IPS-NIHi7 (cell line): ENCODE results near the gene CASP4.
"Not testable (repeated sequence)": the region's sequence is repeated elsewhere in the genome, so short reads cannot be mapped to it uniquely, and the experiment has no call there.

ENCODE experiments used
- DNase-seq: peaks from one replicate; pipeline ENCODE4 v3.0.0; 2012; ENCODE audit warnings: mixed read lengths; ENCODE audit errors: extremely low spot score

CASP4 gene

DNA sequence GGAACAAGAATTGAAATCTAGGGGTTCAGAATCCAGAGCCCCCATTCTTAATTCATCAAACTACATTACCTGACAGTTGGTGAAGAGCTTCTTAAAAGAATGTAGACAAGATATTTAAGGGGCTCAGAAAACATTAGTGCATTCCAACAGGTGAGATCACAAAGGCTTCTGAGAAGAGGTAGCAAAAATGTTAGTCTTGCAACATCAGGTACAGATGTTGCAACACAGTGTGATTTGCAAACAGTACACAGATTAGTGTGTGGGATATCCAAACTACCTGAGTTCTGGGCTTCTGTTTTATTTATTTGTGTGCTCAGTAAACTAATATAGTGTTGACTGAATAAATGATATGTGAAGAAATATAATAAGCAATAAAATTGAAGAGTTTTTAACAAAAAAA is 11.8 kb downstream of the CASP4 start:
- no peak for DNase-seq

- peak; percentile 34 for DNase-seq
Measured at GRCh38 chr11:104946907-104947306, 21.5 kb downstream of the CASP4 start.

DNA sequence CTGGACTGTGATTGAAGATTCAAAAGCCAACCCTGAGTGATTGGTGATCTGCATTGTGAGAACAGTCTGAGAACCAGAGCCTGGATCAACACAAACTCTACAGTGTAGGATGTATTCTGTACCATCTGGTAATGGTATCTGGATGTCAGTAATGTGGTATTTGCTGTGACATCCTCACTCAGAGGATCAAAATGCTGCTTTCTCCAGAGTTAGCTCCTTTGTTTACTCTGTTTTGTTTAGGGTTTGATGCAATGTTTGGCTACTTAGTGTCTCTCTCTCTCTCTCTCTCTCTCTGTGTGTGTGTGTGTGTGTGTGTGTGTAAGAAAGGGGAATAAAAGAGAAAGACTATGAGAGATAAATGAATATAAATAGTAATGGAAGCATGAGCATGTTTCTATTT is 24.3 kb downstream of the CASP4 start:
- no peak for DNase-seq

- DNase-seq, result no peak
Measured at GRCh38 chr11:104943561-104943960, 24.8 kb downstream of the CASP4 start.

GRCh38 chr11:104934594-104934993 is 33.8 kb downstream of the CASP4 start:
- no peak for DNase-seq

DNA sequence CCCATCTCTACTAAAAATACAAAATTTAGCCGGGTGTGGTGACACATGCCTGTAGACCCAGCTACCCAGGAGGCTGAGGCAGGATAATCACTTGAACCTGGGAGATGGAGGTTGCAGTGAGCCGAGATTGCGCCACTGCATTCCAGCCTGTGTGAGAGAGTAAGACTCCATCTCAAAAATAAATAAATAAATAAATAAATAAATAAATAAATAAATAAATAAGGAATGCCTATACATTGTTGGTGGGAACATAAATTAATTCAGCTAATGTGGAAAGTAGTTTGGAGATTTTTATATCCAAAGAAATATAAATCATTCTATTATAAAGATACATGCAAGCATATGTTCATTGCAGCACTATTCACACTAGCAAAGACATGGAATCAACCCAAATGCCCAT is 34.3 kb downstream of the CASP4 start:
- not testable (repeated sequence) for DNase-seq

- DNase-seq, result no peak
Measured at GRCh38 chr11:104928811-104929210, 39.6 kb downstream of the CASP4 start.

GRCh38 chr11:104926771-104927611 is 41.4 kb downstream of the CASP4 start:
- DNase-seq, result peak; percentile 32

DNA sequence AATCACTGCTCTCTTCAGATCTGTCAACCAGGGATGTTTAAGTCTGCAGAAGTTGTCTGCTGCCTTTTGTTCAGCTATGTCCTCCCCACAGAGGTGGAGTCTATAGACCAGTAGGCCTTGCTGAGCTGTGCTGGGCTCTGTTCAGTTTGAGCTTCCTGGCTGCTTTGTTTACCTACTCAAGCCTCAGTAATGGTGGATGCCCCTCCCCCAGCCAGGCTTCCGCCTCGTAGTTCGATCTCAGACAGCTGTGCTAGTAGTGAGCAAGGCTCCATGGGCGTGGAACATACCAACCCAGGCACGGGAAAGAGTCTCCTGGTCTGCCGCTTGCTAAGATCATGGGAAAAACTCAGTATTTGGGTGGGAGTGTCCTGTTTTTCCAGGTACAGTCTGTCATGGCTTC is 42.5 kb downstream of the CASP4 start:
- no peak for DNase-seq

DNA sequence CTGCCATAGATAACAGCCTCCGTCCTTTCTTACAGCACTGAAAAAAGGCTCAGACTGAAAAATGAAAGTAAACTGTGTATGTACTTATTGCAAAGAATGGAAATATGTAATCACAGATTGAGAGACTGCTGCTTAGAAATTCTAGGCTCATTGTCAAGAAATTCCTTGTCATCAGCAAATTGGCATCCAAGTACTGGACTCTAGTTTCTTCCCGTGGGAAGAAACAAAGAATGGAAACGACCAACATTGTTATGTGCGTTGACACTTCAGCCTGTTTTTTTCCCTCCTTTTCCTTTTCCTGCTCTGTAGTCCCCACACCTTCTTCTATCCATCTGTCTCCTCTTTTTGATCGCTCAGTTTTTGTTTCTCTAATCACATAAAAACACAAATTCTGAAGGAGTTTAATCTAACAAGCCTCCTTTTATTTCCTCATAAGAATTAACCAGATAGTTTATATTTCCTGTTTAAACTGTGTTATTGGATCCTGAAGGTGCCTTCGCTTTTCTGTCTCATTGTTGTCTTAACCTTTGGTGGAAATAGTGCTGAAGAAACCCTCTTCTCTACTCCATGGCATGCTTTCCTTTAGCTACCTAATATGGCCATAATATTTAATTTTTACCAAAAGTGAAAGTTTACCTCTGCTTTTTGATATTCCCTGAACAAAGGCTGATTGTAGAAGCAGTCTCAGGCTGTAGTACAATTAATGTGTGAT is 50.1 kb downstream of the CASP4 start:
- DNase-seq, result no peak

DNA sequence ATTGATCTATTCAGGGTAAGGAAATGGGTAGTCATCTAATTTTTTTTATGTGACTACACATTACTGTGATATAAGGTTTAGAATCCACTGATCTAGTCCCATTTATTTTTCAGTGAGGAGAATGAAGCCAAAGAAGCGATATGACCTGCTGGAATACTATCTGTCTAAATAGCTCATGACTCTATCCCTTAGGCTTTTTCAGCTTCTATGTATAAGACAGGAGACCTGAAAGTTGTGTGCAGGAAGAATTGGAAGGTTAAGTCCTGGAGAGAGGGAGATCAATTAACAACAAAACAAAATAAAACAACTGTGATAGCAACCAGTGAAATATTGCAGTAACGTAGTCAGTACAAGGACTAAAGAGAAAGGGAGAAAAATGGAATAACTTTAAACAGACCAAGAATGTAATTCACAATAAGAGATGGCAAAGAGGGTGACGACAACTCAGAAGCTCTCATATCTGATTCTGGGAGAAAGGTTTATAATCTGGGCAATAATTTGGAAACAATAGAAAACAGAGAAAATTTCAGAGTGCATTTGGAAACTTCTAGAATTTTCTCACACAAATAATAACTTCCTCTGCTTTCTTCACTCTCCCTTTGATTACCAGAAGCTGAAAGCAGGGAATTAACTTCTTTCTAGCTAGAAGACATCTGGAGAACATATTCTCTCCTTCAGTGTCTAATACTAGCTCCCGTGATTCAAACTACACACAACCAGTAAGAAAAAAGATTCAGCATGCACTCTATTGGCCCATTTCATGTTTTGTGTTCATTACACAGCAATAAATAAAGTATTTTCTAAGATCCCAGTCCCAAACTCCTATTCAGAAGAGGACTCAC is 50.9 kb downstream of the CASP4 start:
- DNase-seq, result no peak

GRCh38 chr11:104916442-104916841 is 51.9 kb downstream of the CASP4 start:
- DNase-seq, result no peak

DNA sequence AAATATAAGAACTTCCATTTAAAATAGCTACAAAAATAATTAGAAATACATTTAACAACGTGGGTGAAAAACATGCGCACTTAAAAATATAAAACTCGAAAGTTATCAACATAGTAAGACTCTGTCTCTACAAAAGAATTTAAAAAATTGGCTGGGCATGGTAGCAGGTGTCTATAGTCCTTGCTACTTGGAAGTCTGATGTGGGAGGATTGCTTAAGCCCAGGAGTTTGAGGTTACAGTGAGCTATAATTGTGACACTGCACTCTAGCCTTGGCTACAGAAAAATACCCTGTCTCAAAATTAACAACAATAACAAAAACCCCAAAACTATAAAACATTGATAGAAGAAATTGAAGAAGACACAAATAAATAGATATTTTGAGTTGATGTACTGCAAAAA is 56.3 kb downstream of the CASP4 start:
- DNase-seq, result no peak

DNA sequence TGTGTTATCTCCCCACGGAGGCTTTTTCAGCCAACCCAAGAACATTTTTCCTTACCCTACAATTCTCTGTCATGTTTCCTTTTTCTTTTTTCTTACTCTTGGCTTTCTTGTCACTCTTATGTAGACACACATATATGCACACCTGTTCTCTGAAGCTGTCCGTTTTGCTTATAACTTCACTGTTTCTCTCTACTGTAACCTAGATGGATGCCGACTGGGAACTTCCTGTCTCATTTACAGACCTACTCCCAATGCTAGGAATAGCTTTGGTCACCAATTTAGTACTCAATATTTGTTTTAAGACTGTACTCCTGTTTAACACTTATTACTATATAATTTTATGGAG is 60.2 kb downstream of the CASP4 start:
- no peak for DNase-seq

DNA sequence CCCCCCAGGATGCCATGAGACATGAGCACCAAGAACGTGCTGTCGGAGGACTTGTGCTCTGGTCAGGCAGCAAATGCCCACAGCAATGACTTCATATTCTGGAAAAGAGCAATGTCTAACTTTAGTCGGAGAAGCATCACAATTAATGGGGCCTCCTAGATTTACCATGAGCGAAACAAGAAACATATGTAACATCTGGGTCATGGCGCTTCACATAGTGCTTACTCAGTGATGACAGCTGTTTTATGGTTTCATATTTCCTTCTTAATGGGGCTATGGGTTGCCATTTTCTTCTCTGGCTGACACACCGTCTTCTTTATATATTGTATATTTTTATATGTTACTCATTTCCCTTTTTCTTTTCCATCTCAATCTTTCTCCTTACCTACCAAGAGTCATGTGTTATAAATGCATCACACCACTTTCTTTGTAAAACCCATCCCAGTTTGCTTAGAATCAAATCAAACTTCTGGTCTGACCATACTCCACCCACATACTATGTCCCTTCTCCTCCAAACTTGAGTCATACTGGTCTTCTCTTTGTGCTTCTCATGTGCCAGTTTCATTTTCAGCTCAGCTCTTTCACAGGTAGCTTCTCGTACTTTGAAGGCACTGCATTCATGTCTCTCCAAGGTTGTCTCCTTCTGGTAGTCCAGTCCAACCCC is 60.7 kb downstream of the CASP4 start:
- no peak for DNase-seq

- DNase-seq, result no peak
Measured at GRCh38 chr11:104905271-104905670, 63.1 kb downstream of the CASP4 start.

DNA sequence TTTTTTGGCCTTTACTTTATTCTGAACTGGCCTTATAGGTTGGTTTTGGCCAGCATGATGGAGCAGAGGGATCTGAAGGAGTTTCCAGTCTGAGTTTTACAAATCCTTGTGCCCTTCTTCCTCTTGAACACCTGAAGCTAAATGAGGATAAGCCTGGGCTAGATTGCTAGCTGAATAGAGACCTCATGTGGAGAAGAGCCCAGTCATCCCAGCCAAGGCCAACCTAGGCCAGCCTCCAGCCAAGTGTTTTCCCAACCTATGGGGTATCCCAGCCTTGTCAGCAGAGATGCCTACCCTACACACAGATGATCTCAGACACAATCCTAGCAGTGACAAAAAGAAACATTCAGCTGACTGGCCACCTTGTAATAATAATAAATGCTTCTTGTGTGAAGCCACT is 69.1 kb downstream of the CASP4 start:
- DNase-seq, result peak; percentile 14

DNA sequence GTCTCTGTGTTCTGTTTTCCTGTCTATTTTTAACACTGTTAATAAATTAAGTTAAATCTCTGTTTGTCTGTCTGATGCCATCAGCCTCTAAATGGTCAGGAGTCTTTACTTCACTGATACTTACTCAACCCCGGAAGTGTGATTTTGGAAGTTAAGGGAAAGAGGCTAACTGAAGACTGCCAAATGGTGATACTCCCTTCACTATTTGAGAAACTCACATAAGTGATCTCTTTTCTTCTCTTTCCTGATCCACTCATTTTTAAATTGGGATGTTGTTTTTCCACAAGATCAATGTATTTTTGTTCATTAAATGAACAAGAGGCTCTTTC is 69.7 kb downstream of the CASP4 start:
- DNase-seq, result no peak

GRCh38 chr11:104897891-104898684 is 70.3 kb downstream of the CASP4 start, which contains the start of gene CASP12:
Gene CASP12, minus strand, starts transcription at chr11:104898460.
- DNase-seq, result no peak

DNA sequence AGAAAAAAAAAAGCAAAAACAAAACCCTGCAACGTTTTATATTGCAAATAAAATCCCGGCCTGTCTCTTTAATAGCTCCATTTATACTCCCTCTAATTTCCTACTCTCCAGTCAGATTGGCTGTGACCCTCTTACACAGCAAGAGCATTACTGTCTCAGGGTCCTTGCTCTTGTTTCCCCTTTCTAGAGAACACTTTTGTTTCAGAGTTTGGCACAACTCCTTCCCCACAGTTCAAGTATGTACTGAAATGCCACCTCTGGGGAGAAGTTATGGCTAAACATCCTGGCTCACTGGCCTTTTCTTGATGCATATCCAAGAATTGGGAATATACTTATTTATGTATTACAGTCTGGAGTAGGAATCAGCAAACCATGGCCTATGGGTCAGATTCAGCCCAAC is 72.7 kb downstream of the CASP4 start:
- DNase-seq, result no peak

DNA sequence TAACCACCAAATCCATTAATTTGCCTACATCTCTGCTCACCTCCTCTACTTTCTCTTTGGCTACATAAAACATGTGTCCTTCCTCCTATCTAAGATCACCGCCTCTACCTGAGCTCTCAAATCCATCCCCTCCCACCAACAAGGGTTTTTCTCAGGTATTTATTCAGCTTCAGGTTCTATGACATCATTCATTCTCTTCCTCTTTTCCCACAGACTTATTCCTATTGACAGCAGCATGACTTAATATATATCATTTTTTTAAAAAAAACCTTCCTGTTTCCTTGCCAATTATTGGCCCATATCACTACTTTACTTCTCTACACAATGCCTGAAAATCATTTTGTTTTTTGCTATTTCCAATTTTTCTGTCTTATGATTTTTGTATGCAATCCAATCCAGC is 74.5 kb downstream of the CASP4 start:
- no peak for DNase-seq
